Measurements from ENCODE around the gene SH2D7. TPM values are rescaled to one million over a fixed set of nuclear protein-coding genes. Genes with fewer than 3 reads are reported as not detected.

SH2D7 gene
- total RNA-seq, 1 donor from 2014 or later, result not detected

DNA sequence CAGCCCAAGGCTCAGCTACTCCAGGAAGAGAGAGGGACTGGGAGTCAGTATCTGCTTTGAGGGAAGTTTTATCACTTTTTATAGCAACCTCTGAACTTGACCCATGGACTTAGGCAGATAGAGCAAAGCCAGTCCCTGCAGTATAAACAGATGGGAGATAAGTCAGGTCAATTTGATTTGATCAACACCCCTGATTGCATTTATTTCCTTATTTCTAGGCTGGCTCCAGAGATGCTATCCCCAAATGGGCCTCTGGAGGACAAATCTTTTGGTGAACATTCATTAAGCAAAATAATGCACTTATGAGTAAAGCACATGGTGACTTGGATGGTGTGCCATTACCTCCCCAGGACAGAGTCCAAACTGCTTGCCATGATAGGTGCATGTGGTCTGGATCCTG, 47.9 kb downstream of the SH2D7 start:
- no peaks in the 10 kb centered on the region for H3K9me3 ChIP-seq
- TF ChIP-seq, protein P1, sequence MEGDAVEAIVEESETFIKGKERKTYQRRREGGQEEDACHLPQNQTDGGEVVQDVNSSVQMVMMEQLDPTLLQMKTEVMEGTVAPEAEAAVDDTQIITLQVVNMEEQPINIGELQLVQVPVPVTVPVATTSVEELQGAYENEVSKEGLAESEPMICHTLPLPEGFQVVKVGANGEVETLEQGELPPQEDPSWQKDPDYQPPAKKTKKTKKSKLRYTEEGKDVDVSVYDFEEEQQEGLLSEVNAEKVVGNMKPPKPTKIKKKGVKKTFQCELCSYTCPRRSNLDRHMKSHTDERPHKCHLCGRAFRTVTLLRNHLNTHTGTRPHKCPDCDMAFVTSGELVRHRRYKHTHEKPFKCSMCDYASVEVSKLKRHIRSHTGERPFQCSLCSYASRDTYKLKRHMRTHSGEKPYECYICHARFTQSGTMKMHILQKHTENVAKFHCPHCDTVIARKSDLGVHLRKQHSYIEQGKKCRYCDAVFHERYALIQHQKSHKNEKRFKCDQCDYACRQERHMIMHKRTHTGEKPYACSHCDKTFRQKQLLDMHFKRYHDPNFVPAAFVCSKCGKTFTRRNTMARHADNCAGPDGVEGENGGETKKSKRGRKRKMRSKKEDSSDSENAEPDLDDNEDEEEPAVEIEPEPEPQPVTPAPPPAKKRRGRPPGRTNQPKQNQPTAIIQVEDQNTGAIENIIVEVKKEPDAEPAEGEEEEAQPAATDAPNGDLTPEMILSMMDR (IDR thresholded peaks at IDR 0.05), result no peak
- H3K4me3 ChIP-seq, result no peak overlapping the region
- H3K27me3 ChIP-seq, result no peaks in the 10 kb centered on the region
- intact Hi-C loops (cut with DNase I), result no loop called here
- no peak overlapping the region for H3K27ac ChIP-seq
- H3K4me1 ChIP-seq, result no peaks in the 10 kb centered on the region
- H3K36me3 ChIP-seq, result no peaks in the 10 kb centered on the region
- no peak for ATAC-seq
- DNase-seq, result no peak

GRCh38 chr15:78142332-78142731, 50.0 kb downstream of the SH2D7 start:
- H3K27ac ChIP-seq, result no peak overlapping the region
- intact Hi-C loops (cut with DNase I), result no loop called here
- TF ChIP-seq, protein P1 (IDR thresholded peaks at IDR 0.05), result no peak
- no peaks in the 10 kb centered on the region for H3K27me3 ChIP-seq
- H3K4me3 ChIP-seq, result no peak overlapping the region
- H3K4me1 ChIP-seq, result no peaks in the 10 kb centered on the region
- H3K9me3 ChIP-seq, result no peaks in the 10 kb centered on the region
- H3K36me3 ChIP-seq, result no peaks in the 10 kb centered on the region
- ATAC-seq (no peak), DNase-seq (no peak)

DNA sequence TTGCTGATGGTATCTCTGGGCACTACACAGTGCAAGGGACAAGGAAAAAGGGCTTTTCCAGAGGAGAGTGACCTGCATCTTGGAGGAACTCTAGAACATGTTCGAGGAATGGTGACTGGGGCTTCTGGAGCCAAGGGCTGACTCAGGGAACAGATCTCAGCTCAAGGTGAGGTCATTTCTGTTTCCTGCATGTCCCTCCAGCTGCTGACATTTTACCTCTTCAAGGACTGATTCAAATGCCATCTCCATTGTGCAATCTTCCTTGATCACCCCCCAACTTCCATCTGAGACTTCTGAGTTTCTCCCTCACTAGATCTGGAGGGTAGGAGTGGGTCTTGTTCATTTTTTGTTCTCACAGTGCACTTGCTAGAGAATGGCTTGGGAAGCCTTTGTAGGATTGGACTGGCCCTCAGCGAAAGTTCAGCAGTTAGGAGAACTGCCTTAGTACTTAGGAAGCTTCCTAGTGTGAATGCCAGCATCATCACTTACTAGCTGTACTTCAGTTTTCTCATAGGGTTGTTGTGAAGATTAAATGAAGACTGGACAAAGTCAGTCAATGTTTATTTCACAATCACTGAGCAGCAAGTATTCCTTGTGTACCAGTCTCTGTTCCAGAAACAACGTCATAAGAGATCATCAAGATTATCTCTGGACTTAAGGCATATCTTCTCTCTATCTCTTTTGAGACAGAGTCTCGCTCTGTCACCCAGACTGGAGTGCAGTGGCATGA, 54.2 kb downstream of the SH2D7 start:
- TF ChIP-seq, protein P1 (IDR thresholded peaks at IDR 0.05), result no peak
- H3K4me3 ChIP-seq, result no peak overlapping the region
- H3K27ac ChIP-seq, result no peak overlapping the region
- H3K36me3 ChIP-seq, result no peaks in the 10 kb centered on the region
- no peaks in the 10 kb centered on the region for H3K27me3 ChIP-seq
- peaks cover 16% of the 10 kb centered on the region for H3K4me1 ChIP-seq
- ATAC-seq, result no peak
- no peak for DNase-seq
- intact Hi-C loops (cut with DNase I), result no loop called here
- H3K9me3 ChIP-seq, result no peaks in the 10 kb centered on the region

- intact Hi-C loops (cut with DNase I), result no loop called here
- Histone ChIP-seq H3K4me3 (no peak overlapping the region), H3K27me3 (no peaks in the 10 kb centered on the region), H3K27ac (no peak overlapping the region), H3K9me3 (no peaks in the 10 kb centered on the region), H3K4me1 (peaks cover 16% of the 10 kb centered on the region), H3K36me3 (no peaks in the 10 kb centered on the region)
- ATAC-seq (no peak), DNase-seq (no peak)
- TF ChIP-seq, protein P1 (IDR thresholded peaks at IDR 0.05), result no peak
Measured at GRCh38 chr15:78147566-78147965, 55.2 kb downstream of the SH2D7 start.

- intact Hi-C loops (cut with DNase I), result no loop called here
- TF ChIP-seq, protein P1 (IDR thresholded peaks at IDR 0.05), result no peak
- Histone ChIP-seq H3K36me3 (no peaks in the 10 kb centered on the region), H3K4me3 (peak overlapping the region; percentile 84), H3K27me3 (no peaks in the 10 kb centered on the region), H3K4me1 (peaks cover 16% of the 10 kb centered on the region), H3K27ac (peak overlapping the region; percentile 58), H3K9me3 (no peaks in the 10 kb centered on the region)
- DNase-seq, result no peak
- ATAC-seq, result no peak
Measured at GRCh38 chr15:78148392-78149067, 56.2 kb downstream of the SH2D7 start.

Measured in upper lobe of right lung (tissue), 1 donor.